SH-SY5Y (cell line): ENCODE measurements around the gene MCOLN3.

Experiments
- GATA2 ChIP-seq: IDR thresholded peaks from 2 replicates; pipeline ENCODE4 v1.6.1; 2011; ENCODE audit warnings: mild to moderate bottlenecking, low read depth, low read length
- GATA3 ChIP-seq: IDR thresholded peaks from 2 replicates; pipeline ENCODE4 v1.6.1; 2011; ENCODE audit warnings: low read depth, mild to moderate bottlenecking, low read length, moderate library complexity

Gene MCOLN3

GRCh38 chr1:85048296-85049064 lies at the start of gene MCOLN3:
TSS of gene MCOLN3 (minus strand) at chr1:85048500. CDS start at chr1:85045360, 3,140 bp downstream.
- TF ChIP-seq GATA3 (no peak), GATA2 (no peak)

DNA sequence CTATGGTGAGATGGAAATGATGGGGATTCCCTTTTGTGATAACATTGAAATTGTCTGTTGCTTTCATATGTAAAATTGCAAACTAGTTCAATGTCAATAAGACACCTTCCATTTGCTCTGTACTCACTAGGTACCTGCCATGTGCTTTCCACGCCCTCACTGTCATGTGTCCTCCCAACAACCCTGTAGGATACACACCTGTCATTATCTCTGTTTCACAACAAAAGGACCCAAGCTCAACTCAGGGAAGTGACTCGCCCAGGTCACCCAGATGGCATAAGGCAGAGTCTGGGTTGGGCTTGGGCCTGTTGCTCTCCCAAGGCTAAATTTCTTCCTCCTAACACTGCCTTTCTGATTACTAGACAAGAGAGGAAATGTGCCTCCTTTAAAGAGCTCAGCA lies 45.3 kb upstream of the MCOLN3 start:
- no peak for TF ChIP-seq GATA2
- TF ChIP-seq GATA3, result no peak

DNA sequence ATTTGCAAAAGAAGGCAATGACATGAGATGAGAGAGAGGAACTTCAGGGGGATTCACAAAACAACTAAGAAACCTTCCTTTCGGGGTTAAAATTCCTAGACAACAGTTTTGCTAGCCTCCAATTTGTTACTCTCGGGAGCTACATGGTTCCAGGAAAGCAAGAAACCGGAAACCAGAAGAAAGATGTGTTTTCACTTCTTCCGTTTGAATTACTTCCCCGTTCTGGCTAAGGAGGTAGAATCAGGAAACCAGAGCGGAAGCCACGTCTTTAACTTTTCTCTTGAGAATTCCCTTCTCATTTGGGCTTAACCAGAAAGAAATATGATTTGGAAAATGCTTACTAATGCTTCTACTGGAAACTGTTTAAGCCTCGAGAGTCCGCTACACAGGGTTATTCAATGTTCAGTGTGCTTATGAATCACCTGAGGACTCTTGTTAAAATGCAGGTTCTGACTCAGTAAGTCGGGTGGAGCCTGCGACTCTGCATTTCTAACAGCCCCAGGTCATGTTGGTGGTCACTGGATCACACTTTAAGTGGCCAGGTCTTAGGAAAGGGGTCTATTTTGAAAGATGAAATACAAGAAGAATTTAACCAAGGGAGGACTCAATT lies 43.5 kb upstream of the MCOLN3 start:
- TF ChIP-seq GATA3, result no peak
- TF ChIP-seq GATA2, result no peak

DNA sequence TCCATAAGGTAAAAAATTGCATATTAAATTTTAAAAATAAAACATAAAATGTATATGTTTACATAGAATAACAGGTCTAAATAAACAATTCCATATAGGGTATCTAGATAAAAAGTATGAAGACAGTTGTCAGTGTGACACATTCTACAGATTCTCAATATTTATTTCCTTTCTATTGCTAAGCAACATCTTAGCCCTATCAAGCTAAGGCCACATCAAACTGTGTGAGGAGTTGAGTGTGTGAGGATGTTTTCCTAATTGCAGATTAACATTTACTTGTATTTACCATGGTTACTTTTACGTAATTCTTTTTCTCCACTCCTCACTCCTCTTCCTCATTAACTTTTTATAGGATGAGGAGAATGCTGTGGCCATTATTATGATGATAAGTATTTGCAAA lies 41.9 kb upstream of the MCOLN3 start:
- TF ChIP-seq GATA3 (no peak), GATA2 (no peak)

- TF ChIP-seq GATA2, result no peak
These were observed 40.9 kb upstream of the MCOLN3 start for GRCh38 chr1:85089203-85089602.

DNA sequence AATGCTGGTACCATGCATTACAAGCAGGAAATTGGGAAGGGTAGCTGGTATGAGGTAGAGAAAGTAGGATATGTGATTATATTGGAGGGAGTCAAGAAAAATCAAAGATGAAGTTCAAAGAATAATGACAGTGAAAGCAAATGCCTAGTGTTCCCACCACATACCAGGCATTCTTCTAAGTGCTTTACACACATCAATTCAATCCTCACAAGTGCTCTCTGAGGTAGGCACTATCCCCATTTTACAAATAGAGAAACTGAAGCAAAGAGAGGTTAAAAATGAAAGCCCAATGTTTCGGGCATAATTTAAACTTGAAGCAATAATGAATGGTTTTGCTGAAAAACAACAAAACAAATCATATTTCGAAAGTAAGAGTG lies 40.1 kb upstream of the MCOLN3 start:
- TF ChIP-seq GATA3 (no peak), GATA2 (no peak)

- TF ChIP-seq GATA2, result no peak
- no peak for TF ChIP-seq GATA3
These were observed 39.5 kb upstream of the MCOLN3 start for GRCh38 chr1:85087659-85088407.

GRCh38 chr1:85085417-85085816 lies 37.1 kb upstream of the MCOLN3 start:
- TF ChIP-seq GATA3 (no peak), GATA2 (no peak)

DNA sequence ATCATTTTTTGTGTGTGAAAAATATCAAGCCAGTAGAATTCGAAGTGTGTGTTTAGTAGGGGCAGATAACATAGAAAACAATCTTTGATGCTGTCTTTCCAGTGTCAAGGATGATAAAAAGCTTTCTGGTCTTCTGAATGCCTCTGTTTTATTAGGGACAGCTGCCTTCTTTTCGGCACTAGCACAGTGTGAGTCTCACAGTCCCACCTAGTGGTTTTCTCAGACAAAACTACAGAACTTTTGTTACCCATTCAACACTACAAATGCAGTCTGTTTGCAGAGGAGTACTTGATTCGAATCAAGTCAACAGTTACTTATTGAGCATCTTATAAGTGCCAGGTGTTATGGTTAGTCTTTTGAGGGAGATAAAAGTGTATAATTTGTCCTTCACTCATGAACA lies 30.6 kb upstream of the MCOLN3 start:
- TF ChIP-seq GATA3 (no peak), GATA2 (no peak)

DNA sequence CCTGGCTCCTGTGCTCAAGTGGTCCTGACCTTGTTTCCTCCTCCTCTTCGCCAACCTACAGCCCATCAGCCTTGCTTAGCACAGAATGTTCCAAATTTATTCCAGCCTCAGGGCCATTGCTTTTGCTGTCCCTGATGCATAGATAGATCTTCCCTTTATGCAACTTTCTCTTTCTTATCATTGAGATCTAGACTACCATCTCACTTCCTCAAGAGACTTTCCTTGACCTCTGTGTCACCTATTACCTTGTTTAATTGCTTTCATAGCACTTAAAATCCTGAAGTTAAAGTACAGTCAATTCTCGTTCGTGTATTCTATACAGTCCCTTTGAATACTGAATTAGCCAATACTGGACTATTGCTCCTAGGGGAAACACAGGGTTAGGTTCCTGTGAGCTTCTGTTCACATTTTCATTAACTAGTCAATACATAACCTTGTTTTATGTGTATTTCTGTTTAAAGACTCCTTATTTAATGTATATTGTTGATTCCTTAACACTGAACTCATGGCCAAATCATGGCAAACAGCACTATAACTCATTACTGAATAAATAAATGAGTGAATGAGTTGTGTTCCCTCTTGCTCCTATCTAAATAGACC lies 26.2 kb upstream of the MCOLN3 start:
- no peak for TF ChIP-seq GATA3
- no peak for TF ChIP-seq GATA2

DNA sequence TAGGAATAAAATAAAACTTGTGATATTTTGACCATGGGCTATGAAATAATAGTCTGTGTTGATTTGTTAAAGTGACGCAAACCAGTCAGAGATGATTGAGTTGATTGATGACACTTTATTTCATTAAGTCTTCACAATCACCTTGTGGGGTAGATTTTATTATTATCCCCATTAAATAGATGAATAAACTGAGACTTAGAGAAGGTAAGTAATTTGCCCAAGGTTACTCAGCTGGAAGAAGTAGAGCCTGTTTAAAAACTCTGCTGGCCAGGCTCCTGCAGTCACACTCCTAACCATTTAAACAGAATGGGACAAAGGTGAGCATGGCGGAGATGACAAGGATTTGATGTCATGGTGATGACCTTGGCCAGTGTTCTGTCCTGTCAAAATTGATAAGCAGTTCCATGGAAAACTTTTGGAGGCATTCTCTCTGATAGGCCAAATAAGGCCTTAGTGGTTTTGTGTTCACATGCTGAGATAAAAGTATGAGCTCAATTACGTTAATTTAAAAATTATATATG lies 22.7 kb upstream of the MCOLN3 start:
- TF ChIP-seq GATA3 (no peak), GATA2 (no peak)

DNA sequence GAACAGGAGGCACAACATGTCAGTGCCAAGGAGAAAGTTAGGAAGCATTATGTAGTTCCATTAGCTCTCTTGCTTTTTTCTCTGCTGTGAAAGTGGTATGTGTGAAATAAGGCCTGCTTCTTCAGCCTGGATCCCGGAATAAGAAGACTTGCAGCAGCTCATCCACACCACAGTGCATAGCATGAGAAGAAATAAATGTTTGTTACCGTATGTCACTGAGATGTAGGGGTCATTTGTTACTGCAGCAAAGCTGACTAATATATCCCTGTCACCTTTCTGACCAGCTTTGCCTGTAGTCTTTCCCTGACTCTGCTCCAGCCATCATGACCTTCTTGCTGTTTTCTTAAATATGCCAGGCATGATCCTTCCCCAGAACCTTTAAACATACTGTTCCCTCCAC lies 20.5 kb upstream of the MCOLN3 start:
- TF ChIP-seq GATA2 (no peak), GATA3 (no peak)

DNA sequence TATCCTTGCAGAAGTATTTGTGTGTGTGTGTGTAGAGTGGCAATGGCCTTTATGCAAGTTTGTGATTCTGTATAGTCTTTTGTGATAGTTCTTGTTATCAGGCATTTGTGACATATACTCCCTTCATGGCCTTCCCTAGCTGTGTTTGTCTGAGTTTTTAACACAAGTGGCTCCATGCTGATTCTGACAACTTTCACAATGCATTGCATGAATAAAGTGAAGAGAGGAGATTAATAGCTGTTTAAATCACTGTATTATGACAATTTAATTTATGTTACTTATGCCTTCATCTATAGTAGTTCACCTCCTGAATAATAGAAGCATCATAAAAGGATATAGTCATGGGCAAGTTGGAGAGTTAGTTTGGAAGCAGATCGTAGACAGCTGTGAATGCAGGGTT lies 17.2 kb upstream of the MCOLN3 start:
- no peak for TF ChIP-seq GATA2
- TF ChIP-seq GATA3, result no peak

- TF ChIP-seq GATA3, result no peak
- TF ChIP-seq GATA2, result no peak
These were observed 14.2 kb upstream of the MCOLN3 start for GRCh38 chr1:85062425-85063026.

GRCh38 chr1:85061711-85062424 lies 13.6 kb upstream of the MCOLN3 start:
- TF ChIP-seq GATA2, result no peak
- TF ChIP-seq GATA3, result no peak
